HG02870 (cell line): ENCODE data around the gene ZNF391.
"Not testable (repeated sequence)": the region's sequence is repeated elsewhere in the genome, so short reads cannot be mapped to it uniquely, and the experiment has no call there.

ENCODE experiments used
- ATAC-seq: cut with Tn5 transposase; IDR thresholded peaks from one replicate; pipeline ENCODE4 v1.9.1; 2021; ENCODE audit warnings: mild to moderate bottlenecking, moderate library complexity; ENCODE audit not compliant: unreplicated experiment

ZNF391 gene

GRCh38 chr6:27388293-27389197 lies at the start of gene ZNF391:
Gene ZNF391 (plus strand): TSS chr6:27388759. CDS start chr6:27400371, 11,612 bp downstream.
- ATAC-seq, result peak; percentile 91

- no peak for ATAC-seq
Measured at GRCh38 chr6:27352850-27353249, 35.7 kb upstream of the ZNF391 start.

- ATAC-seq, result no peak
Measured at GRCh38 chr6:27358786-27359185, 29.8 kb upstream of the ZNF391 start.

GRCh38 chr6:27359231-27359630 lies 29.3 kb upstream of the ZNF391 start:
- ATAC-seq, result no peak

- ATAC-seq, result no peak
Measured at GRCh38 chr6:27368202-27368601, 20.4 kb upstream of the ZNF391 start.

GRCh38 chr6:27370391-27370790 lies 18.2 kb upstream of the ZNF391 start:
- no peak for ATAC-seq

- ATAC-seq, result peak; percentile 98
Measured at GRCh38 chr6:27374824-27375612, 13.5 kb upstream of the ZNF391 start.

GRCh38 chr6:27375613-27376079 lies 12.9 kb upstream of the ZNF391 start:
- ATAC-seq, result no peak

- not testable (repeated sequence) for ATAC-seq
Measured at GRCh38 chr6:27378406-27378805, 10.2 kb upstream of the ZNF391 start.

GRCh38 chr6:27381001-27381400 lies 7.6 kb upstream of the ZNF391 start:
- ATAC-seq, result not testable (repeated sequence)

GRCh38 chr6:27383011-27383410 lies 5.5 kb upstream of the ZNF391 start:
- ATAC-seq, result no peak

- ATAC-seq, result no peak
Measured at GRCh38 chr6:27383481-27383880, 5.1 kb upstream of the ZNF391 start.

GRCh38 chr6:27392623-27393022 lies 4.1 kb downstream of the ZNF391 start:
- ATAC-seq, result no peak

GRCh38 chr6:27394073-27394472 lies 5.5 kb downstream of the ZNF391 start:
- no peak for ATAC-seq

GRCh38 chr6:27400877-27401642 lies 12.5 kb downstream of the ZNF391 start:
- no peak for ATAC-seq

GRCh38 chr6:27406085-27406484 lies 17.5 kb downstream of the ZNF391 start:
- no peak for ATAC-seq

- ATAC-seq, result no peak
Measured at GRCh38 chr6:27407153-27407814, 18.7 kb downstream of the ZNF391 start.

- ATAC-seq, result no peak
Measured at GRCh38 chr6:27414300-27414699, 25.7 kb downstream of the ZNF391 start.

- ATAC-seq, result no peak
Measured at GRCh38 chr6:27414996-27415395, 26.4 kb downstream of the ZNF391 start.

GRCh38 chr6:27415898-27416297 lies 27.3 kb downstream of the ZNF391 start:
- ATAC-seq, result no peak
